ENCODE measurements around the gene DNAJC8. TPM values are rescaled to one million over a fixed set of nuclear protein-coding genes. Genes with fewer than 3 reads are reported as not detected.
A peak's percentile ranks its signal among the peaks of the same experiment; 100 is the strongest.

DNAJC8 gene
- polyA plus RNA-seq, 1 experiment, result 123 TPM

- no peaks in the 10 kb centered on the region for H3K27me3 ChIP-seq (ENCODE audit: control insufficient read depth, insufficient read depth, low read length)
- DNase-seq (ENCODE audit: low read depth, low spot score), result no peak
- TF ChIP-seq CTCF (IDR thresholded peaks at IDR 0.05; ENCODE audit: low read depth, low read length), result no peak
- peak overlapping the region; percentile 55 for H3K27ac ChIP-seq (ENCODE audit: low read depth, low read length)
- no peaks in the 10 kb centered on the region for H3K9me3 ChIP-seq (ENCODE audit: control insufficient read depth, insufficient read depth, low read length)
- CTCF ChIA-PET, result interaction anchor here (0.5 to 4.6 kb wide), 34 partner anchors 9 to 355 kb away, joined by 3 to 69 read pairs (median 5); partner anchors contain the start of genes ATP5IF1, MED18 and SESN2
- peak overlapping the region; percentile 3 for H3K4me3 ChIP-seq (ENCODE audit: low read depth, low read length)
- POLR2A ChIA-PET, result interaction anchor here (0.7 to 4.7 kb wide), 6 partner anchors 13 to 265 kb away, joined by 3 to 46 read pairs (median 10); partner anchors contain the start of genes ATP5IF1, MED18, PHACTR4 and SESN2
These were observed 14.9 kb upstream of the DNAJC8 start for GRCh38 chr1:28247612-28248272.

GRCh38 chr1:28246427-28246832 is 13.6 kb upstream of the DNAJC8 start:
- ChIA-PET POLR2A (interaction anchor here (1.1 to 1.4 kb wide), 2 partner anchors 11 to 82 kb away, joined by 5 to 12 read pairs; partner anchors contain the start of genes ATP5IF1 and MED18), CTCF (interaction anchor here (0.5 to 0.6 kb wide), 2 partner anchors 12 to 186 kb away, joined by 3 to 5 read pairs; no protein-coding TSS in a partner anchor)
- Histone ChIP-seq H3K4me3 (ENCODE audit: low read depth, low read length) (peak overlapping the region; percentile 58), H3K9me3 (ENCODE audit: control insufficient read depth, insufficient read depth, low read length) (no peaks in the 10 kb centered on the region), H3K27me3 (ENCODE audit: control insufficient read depth, insufficient read depth, low read length) (no peaks in the 10 kb centered on the region), H3K27ac (ENCODE audit: low read depth, low read length) (no peak overlapping the region)
- no peak for TF ChIP-seq CTCF (IDR thresholded peaks at IDR 0.05; ENCODE audit: low read depth, low read length)
- no peak for DNase-seq (ENCODE audit: low read depth, low spot score)

DNA sequence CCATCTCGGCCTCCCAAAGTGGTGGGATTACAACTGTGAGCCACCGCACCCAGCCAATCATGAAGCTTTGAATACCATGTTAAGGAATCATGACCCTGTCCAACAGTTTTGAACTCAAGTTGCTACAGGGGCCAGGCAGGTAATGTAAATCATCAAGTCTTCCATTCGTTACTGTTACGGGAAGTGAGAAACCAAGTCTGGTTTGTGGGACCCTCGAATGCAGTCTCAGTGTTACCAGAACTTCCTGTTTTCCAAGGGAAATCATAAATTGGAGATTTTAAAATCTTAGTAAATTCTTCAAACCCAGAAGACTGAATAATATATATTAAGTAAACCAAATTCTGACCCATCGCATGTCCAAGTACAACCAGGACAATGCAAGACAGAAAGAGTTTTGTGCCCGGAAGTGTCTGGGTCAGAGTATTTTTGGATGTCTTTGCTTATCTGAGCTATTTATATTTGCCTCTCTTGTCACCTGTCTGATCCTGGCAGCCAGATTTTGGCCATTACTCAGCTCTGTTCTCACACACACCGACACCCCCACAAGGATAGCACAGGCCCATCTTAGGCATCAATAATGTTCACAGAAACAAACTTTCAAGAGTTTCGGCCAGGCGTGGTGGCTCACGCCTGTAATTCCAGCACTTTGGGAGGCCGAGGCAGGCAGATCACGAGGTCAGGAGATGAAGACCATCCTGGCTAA is 11.9 kb upstream of the DNAJC8 start:
- no peak overlapping the region for H3K27ac ChIP-seq (ENCODE audit: low read depth, low read length)
- ChIA-PET POLR2A (no interaction called here), CTCF (no interaction called here)
- no peaks in the 10 kb centered on the region for H3K27me3 ChIP-seq (ENCODE audit: control insufficient read depth, insufficient read depth, low read length)
- no peaks in the 10 kb centered on the region for H3K9me3 ChIP-seq (ENCODE audit: control insufficient read depth, insufficient read depth, low read length)
- no peak for DNase-seq (ENCODE audit: low read depth, low spot score)
- no peak overlapping the region for H3K4me3 ChIP-seq (ENCODE audit: low read depth, low read length)
- no peak for TF ChIP-seq CTCF (IDR thresholded peaks at IDR 0.05; ENCODE audit: low read depth, low read length)

DNA sequence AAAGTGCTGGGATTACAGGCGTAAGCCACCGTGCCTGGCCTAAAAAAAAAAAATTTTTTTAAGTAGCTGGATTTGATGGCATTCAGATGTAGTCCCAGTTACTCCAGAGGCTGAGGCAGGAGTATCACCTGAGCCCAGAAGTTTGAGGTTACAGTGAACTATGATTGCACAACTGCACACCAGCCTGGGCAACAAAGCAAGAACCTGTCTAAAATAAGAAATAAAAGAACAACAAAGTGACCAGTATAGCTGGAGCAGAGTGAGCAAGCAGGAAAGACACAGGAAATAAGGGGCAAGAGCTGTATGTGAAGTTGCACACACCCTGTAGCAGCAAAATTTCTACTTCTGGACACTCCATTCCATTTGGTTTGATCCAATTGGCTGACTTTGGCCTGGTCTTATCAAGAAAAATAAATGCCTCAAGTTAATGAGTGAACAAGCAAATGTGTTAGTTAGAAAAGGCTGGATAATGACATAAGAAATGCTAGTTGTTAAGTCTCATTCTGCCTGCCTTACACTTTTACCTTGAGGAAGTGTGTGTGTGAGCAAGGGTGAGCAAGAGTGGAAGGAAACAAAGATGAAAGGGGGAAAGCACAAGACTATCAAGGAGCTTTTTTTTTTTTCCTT is 11.0 kb upstream of the DNAJC8 start:
- Histone ChIP-seq H3K9me3 (ENCODE audit: control insufficient read depth, insufficient read depth, low read length) (no peaks in the 10 kb centered on the region), H3K27me3 (ENCODE audit: control insufficient read depth, insufficient read depth, low read length) (no peaks in the 10 kb centered on the region), H3K4me3 (ENCODE audit: low read depth, low read length) (no peak overlapping the region), H3K27ac (ENCODE audit: low read depth, low read length) (no peak overlapping the region)
- no peak for TF ChIP-seq CTCF (IDR thresholded peaks at IDR 0.05; ENCODE audit: low read depth, low read length)
- DNase-seq (ENCODE audit: low read depth, low spot score), result no peak
- ChIA-PET POLR2A (no interaction called here), CTCF (interaction anchor here (0.6 kb wide), 1 partner anchor 224 kb away, joined by 4 read pairs; no protein-coding TSS in a partner anchor)
